K562 (cell line): ENCODE results near the gene FTSJ3. TPM values are rescaled to one million over a fixed set of nuclear protein-coding genes. Genes with fewer than 3 reads are reported as not detected.

Source experiments
- ASH1L ChIP-seq: fragments of 450-650 bp; IDR thresholded peaks from 2 replicates; pipeline ENCODE4 v1.6.1; 2018; ENCODE audit warnings: borderline replicate concordance, mild to moderate bottlenecking, low read depth; ENCODE audit not compliant: partially characterized antibody
- CC2D1A ChIP-seq: fragments of 450-650 bp; IDR thresholded peaks from 2 replicates; pipeline ENCODE4 v1.6.1; 2017; ENCODE audit warnings: mild to moderate bottlenecking
- E2F3 ChIP-seq: fragments of 250-450 bp; sonication (Bioruptor Pico); IDR thresholded peaks from 2 replicates; pipeline ENCODE4 v1.4.0; 2020; ENCODE audit warnings: mild to moderate bottlenecking
- ESRRA ChIP-seq: fragments of 450-650 bp; IDR thresholded peaks from 2 replicates; pipeline ENCODE4 v1.6.1; 2014; ENCODE audit warnings: low read depth, mild to moderate bottlenecking, moderate library complexity, borderline replicate concordance
- JUNB ChIP-seq: fragments of 450-650 bp; formaldehyde crosslinking; conservative IDR thresholded peaks from 2 replicates; pipeline ENCODE4 v1.4.0; 2020; ENCODE audit warnings: mild to moderate bottlenecking
- KLF1 ChIP-seq: fragments of 450-650 bp; IDR thresholded peaks from 2 replicates; pipeline ENCODE4 v1.6.1; 2016; ENCODE audit warnings: missing genetic modification characterization, missing compliant biosample characterization
- MAZ ChIP-seq, 2 experiments: fragments of 450-650 bp in 1 of 2; sonication (generic) in 1 of 2; formaldehyde crosslinking; IDR thresholded peaks in 1 of 2; conservative IDR thresholded peaks in 1 of 2; 2 replicates each; pipeline versions ENCODE4 v1.4.0 to v1.5.0; 2020; ENCODE audit warnings: mild to moderate bottlenecking in 1 of 2, missing genetic modification reagents in 1 of 2
- MXI1 ChIP-seq: IDR thresholded peaks from 2 replicates; pipeline ENCODE4 v1.6.1; 2011; ENCODE audit warnings: low read depth, mild to moderate bottlenecking, improper control_type of control experiment, low read length
- NFIC ChIP-seq: fragments of 450-650 bp; IDR thresholded peaks from 2 replicates; pipeline ENCODE4 v1.6.1; 2017; ENCODE audit warnings: mild to moderate bottlenecking, inconsistent platforms
- POU5F1 ChIP-seq: fragments of 150-350 bp; IDR thresholded peaks from 2 replicates; pipeline ENCODE4 v1.6.1; 2014; ENCODE audit warnings: borderline replicate concordance, low read length, low read depth, mild to moderate bottlenecking; ENCODE audit not compliant: partially characterized antibody
- RCOR1 ChIP-seq, 2 experiments: IDR thresholded peaks; 2 replicates each; pipeline ENCODE4 v1.6.1; 2012; ENCODE audit warnings: low read depth in 2 of 2, low read length in 2 of 2, borderline replicate concordance in 1 of 2, improper control_type of control experiment in 1 of 2
- SRSF3 ChIP-seq: fragments of 200-400 bp; formaldehyde crosslinking; IDR thresholded peaks from 2 replicates; pipeline ENCODE4 v1.6.1; 2016; ENCODE audit warnings: mild to moderate bottlenecking, low read length, moderate library complexity; ENCODE audit not compliant: insufficient read depth
- SRSF7 ChIP-seq: fragments of 200-400 bp; formaldehyde crosslinking; optimal IDR thresholded peaks from 2 replicates; pipeline ENCODE3; 2017; ENCODE audit warnings: mild to moderate bottlenecking, low read depth, low read length
- TEAD1 ChIP-seq, 2 experiments: fragments of 450-650 bp in 1 of 2; sonication (generic) in 1 of 2; formaldehyde crosslinking; IDR thresholded peaks; 2 replicates each; pipeline versions ENCODE4 v1.4.0 to v1.8.0; 2020 to 2022; ENCODE audit warnings: mild to moderate bottlenecking in 2 of 2, missing genetic modification reagents in 1 of 2
- TEAD4 ChIP-seq, 2 experiments: sonication (generic) in 1 of 2; formaldehyde crosslinking in 1 of 2; IDR thresholded peaks; 2 replicates each; pipeline versions ENCODE4 v1.6.1 to v1.8.0; 2012 to 2022; ENCODE audit warnings: borderline replicate concordance in 1 of 2, inconsistent platforms in 1 of 2, low read length in 1 of 2, mild to moderate bottlenecking in 1 of 2, missing genetic modification reagents in 1 of 2
- U2AF1 ChIP-seq: fragments of 200-400 bp; formaldehyde crosslinking; optimal IDR thresholded peaks from 2 replicates; pipeline ENCODE3; 2017; ENCODE audit warnings: mild to moderate bottlenecking, low read depth, low read length, moderate library complexity
- YY1 ChIP-seq, 3 experiments: IDR thresholded peaks; 2 replicates each; pipeline ENCODE4 v1.6.1; 2011; ENCODE audit warnings: low read length in 2 of 3, mild to moderate bottlenecking in 2 of 3, moderate library complexity in 2 of 3, borderline replicate concordance in 1 of 3, control low read depth in 1 of 3, low read depth in 1 of 3; ENCODE audit not compliant: insufficient read depth in 3 of 3, insufficient replicate concordance in 2 of 3, control insufficient read depth in 1 of 3, insufficient read length in 1 of 3; ENCODE audit errors: extremely low read depth in 1 of 3
- ZNF133 ChIP-seq: fragments of 250-450 bp; sonication (Bioruptor Pico); IDR thresholded peaks from 2 replicates; pipeline ENCODE4 v1.4.0; 2020; ENCODE audit warnings: mild to moderate bottlenecking
- ZNF408 ChIP-seq: fragments of 250-450 bp; sonication (Bioruptor Pico); IDR thresholded peaks from 2 replicates; pipeline ENCODE4 v1.4.0; 2020; ENCODE audit warnings: low read depth, mild to moderate bottlenecking, moderate library complexity
- polyA plus RNA-seq, 8 experiments: library from polyadenylated mRNA; depleted of rRNA in 4 of 8; stranded (reverse) in 5 of 8; unstranded in 3 of 8; fragments of >200 nt; fragmentation: Nextera tagmentation in 2 of 8; fragmentation: Illumina TruSeq in 1 of 8; extraction: Ambion mirVana in 2 of 8; extraction: Trizol in 1 of 8; gene quantifications; 2 replicates each; pipeline versions ENCODE4 v1.2.1 to v1.2.3, GENCODE V29; 2011 to 2014; ENCODE audit warnings: inconsistent platforms in 1 of 8, missing spikeins in 1 of 8
- total RNA-seq, 7 experiments: library from RNA; depleted of rRNA in 6 of 7; stranded (reverse); fragments of >200 nt in 6 of 7; fragmentation: Illumina TruSeq in 2 of 7; extraction: Trizol in 2 of 7; gene quantifications; 2 replicates each; pipeline versions ENCODE4 v1.2.1 to v1.2.3, GENCODE V29; 2011 to 2021; ENCODE audit warnings: low replicate concordance in 1 of 7
- TF ChIP-seq, protein P1 (sequence below): fragments of 250-450 bp; sonication (Bioruptor Pico); IDR thresholded peaks from 2 replicates; pipeline ENCODE4 v1.4.0; 2020; ENCODE audit warnings: mild to moderate bottlenecking, moderate library complexity, borderline replicate concordance
- TF ChIP-seq, protein P2 (sequence below): sonication (generic); formaldehyde crosslinking; IDR thresholded peaks from 2 replicates; pipeline ENCODE4 v1.8.0; 2022; ENCODE audit warnings: mild to moderate bottlenecking, missing genetic modification reagents
- TF ChIP-seq, protein P3 (sequence below): IDR thresholded peaks from 2 replicates; pipeline ENCODE4 v1.6.1; 2016; ENCODE audit warnings: missing genetic modification characterization, missing compliant biosample characterization

FTSJ3 gene
- total and polyA plus RNA-seq, 9 of the 15 experiments (the other 6 are each of a cell fraction or from before 2014, with no cell fraction given): 18.0 to 65.6 (median 52.4) TPM

DNA sequence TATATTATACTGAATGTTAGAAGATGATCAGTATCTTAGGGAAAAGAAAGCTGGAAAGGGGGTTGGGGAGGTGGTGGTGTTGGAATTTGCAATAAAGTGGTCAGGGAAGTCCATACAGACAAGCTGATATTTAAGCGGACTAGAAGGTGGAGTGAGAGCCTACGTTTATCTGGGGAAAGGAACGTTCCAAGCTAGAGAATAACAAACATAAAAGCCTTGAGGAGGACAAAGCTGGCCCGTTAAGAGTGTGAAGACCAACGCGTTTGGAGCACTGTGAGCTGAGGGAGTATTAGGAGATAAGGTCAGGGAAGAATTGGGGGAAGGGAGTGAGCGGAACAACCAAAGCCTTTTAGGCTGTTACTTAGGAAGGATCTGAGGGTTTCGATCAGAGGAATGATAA, 52.0 kb downstream of the FTSJ3 start (continued):
- TF ChIP-seq POU5F1: no peak
- no peak for TF ChIP-seq TEAD1 (CRISPR knock-in tag; IDR thresholded peaks at IDR 0.05)
- no peak for TF ChIP-seq CC2D1A
- TF ChIP-seq JUNB (CRISPR knock-in tag): no peak
- TF ChIP-seq, protein P1, sequence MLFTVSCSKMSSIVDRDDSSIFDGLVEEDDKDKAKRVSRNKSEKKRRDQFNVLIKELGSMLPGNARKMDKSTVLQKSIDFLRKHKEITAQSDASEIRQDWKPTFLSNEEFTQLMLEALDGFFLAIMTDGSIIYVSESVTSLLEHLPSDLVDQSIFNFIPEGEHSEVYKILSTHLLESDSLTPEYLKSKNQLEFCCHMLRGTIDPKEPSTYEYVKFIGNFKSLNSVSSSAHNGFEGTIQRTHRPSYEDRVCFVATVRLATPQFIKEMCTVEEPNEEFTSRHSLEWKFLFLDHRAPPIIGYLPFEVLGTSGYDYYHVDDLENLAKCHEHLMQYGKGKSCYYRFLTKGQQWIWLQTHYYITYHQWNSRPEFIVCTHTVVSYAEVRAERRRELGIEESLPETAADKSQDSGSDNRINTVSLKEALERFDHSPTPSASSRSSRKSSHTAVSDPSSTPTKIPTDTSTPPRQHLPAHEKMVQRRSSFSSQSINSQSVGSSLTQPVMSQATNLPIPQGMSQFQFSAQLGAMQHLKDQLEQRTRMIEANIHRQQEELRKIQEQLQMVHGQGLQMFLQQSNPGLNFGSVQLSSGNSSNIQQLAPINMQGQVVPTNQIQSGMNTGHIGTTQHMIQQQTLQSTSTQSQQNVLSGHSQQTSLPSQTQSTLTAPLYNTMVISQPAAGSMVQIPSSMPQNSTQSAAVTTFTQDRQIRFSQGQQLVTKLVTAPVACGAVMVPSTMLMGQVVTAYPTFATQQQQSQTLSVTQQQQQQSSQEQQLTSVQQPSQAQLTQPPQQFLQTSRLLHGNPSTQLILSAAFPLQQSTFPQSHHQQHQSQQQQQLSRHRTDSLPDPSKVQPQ (CRISPR knock-in tag): no peak
- TF ChIP-seq ZNF408 (CRISPR knock-in tag): no peak
- no peak for TF ChIP-seq U2AF1
- TF ChIP-seq E2F3 (CRISPR knock-in tag): no peak
- TF ChIP-seq, protein P2, sequence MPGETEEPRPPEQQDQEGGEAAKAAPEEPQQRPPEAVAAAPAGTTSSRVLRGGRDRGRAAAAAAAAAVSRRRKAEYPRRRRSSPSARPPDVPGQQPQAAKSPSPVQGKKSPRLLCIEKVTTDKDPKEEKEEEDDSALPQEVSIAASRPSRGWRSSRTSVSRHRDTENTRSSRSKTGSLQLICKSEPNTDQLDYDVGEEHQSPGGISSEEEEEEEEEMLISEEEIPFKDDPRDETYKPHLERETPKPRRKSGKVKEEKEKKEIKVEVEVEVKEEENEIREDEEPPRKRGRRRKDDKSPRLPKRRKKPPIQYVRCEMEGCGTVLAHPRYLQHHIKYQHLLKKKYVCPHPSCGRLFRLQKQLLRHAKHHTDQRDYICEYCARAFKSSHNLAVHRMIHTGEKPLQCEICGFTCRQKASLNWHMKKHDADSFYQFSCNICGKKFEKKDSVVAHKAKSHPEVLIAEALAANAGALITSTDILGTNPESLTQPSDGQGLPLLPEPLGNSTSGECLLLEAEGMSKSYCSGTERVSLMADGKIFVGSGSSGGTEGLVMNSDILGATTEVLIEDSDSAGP: no peak
- no peak for TF ChIP-seq SRSF7
- peak; percentile 34 for TF ChIP-seq ASH1L
- TF ChIP-seq, protein P3, sequence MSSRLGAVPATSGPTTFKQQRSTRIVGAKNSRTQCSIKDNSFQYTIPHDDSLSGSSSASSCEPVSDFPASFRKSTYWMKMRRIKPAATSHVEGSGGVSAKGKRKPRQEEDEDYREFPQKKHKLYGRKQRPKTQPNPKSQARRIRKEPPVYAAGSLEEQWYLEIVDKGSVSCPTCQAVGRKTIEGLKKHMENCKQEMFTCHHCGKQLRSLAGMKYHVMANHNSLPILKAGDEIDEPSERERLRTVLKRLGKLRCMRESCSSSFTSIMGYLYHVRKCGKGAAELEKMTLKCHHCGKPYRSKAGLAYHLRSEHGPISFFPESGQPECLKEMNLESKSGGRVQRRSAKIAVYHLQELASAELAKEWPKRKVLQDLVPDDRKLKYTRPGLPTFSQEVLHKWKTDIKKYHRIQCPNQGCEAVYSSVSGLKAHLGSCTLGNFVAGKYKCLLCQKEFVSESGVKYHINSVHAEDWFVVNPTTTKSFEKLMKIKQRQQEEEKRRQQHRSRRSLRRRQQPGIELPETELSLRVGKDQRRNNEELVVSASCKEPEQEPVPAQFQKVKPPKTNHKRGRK: no peak
- TF ChIP-seq SRSF3: no peak
- TF ChIP-seq KLF1: no peak
- no peak for TF ChIP-seq MAZ (CRISPR knock-in tag; conservative IDR thresholded peaks at IDR 0.05 in 1 of 2, IDR thresholded peaks at IDR 0.05 in 1 of 2)
- TF ChIP-seq YY1 (IDR thresholded peaks at IDR 0.05; ENCODE audit: borderline replicate concordance in 1 of 3, control insufficient read depth in 1 of 3, extremely low read depth in 1 of 3, insufficient read depth in 3 of 3, insufficient read length in 1 of 3, insufficient replicate concordance in 2 of 3, low read depth in 1 of 3, low read length in 2 of 3): no peak
- TF ChIP-seq RCOR1 (IDR thresholded peaks at IDR 0.05; ENCODE audit: borderline replicate concordance in 1 of 2, low read depth in 2 of 2, low read length in 2 of 2): 0 out of 4 replicates have a peak, but pooled peaks of 1 of the 2 experiments have one; percentile 17
- TF ChIP-seq TEAD4 (IDR thresholded peaks at IDR 0.05; ENCODE audit: low read length): no peak
- TF ChIP-seq TEAD4 (CRISPR knock-in tag; IDR thresholded peaks at IDR 0.05; ENCODE audit: borderline replicate concordance): no peak
- TF ChIP-seq ZNF133 (CRISPR knock-in tag): no peak
- TF ChIP-seq MXI1: 0 out of 2 replicates have a peak, but pooled peaks have one; percentile 5
- TF ChIP-seq ESRRA: no peak
- no peak for TF ChIP-seq NFIC
